Endothelial cell (in vitro differentiated cells): Measurements from ENCODE around the gene SH3BGRL3. TPM values are rescaled to one million over a fixed set of nuclear protein-coding genes. Genes with fewer than 3 reads are reported as not detected.

Source experiments
- DNase-seq: peaks from one replicate; pipeline ENCODE4 v3.0.0; 2021; ENCODE audit warnings: low spot score
- H3K27ac Mint-ChIP-seq: one replicate; pipeline ENCODE4 v1.8.0; 2021; ENCODE audit warnings: mixed read lengths, inconsistent platforms; ENCODE audit not compliant: unreplicated experiment
- H3K27me3 Mint-ChIP-seq: one replicate; pipeline ENCODE4 v1.8.0; 2021; ENCODE audit warnings: mild to moderate bottlenecking, moderate library complexity, mixed read lengths, inconsistent platforms; ENCODE audit not compliant: unreplicated experiment
- H3K36me3 Mint-ChIP-seq: one replicate; pipeline ENCODE4 v1.8.0; 2021; ENCODE audit warnings: mild to moderate bottlenecking, low read depth, mixed read lengths, inconsistent platforms; ENCODE audit not compliant: unreplicated experiment
- H3K4me1 Mint-ChIP-seq: one replicate; pipeline ENCODE4 v1.8.0; 2021; ENCODE audit warnings: mild to moderate bottlenecking, mixed read lengths, inconsistent platforms; ENCODE audit not compliant: unreplicated experiment
- H3K4me3 Mint-ChIP-seq: one replicate; pipeline ENCODE4 v1.8.0; 2021; ENCODE audit warnings: mild to moderate bottlenecking, mixed read lengths, inconsistent platforms; ENCODE audit not compliant: unreplicated experiment
- H3K9me3 Mint-ChIP-seq: one replicate; pipeline ENCODE4 v1.8.0; 2021; ENCODE audit warnings: mixed read lengths, inconsistent platforms; ENCODE audit not compliant: unreplicated experiment
- CTCF ChIP-seq: fragments of 200-600 bp; sonication (generic); IDR thresholded peaks from one replicate; pipeline ENCODE4 v1.5.0; 2021; ENCODE audit warnings: antibody characterized with exemption; ENCODE audit not compliant: unreplicated experiment
- total RNA-seq: library from RNA; stranded (reverse); fragmentation: NEBNext Ultra II Directional; extraction: Animal tissue kit (Norgen Biotek cat#: 25700); gene quantifications from one replicate; pipeline ENCODE4 v1.2.1, GENCODE V29; 2021; ENCODE audit not compliant: unreplicated experiment

The SH3BGRL3 gene
- total RNA-seq, 1 donor from 2014 or later: 226 TPM

- DNase-seq: no peak
- no peaks in the 10 kb centered on the region for H3K9me3 Mint-ChIP-seq
- H3K4me1 Mint-ChIP-seq: peaks cover 23% of the 10 kb centered on the region
- H3K27ac Mint-ChIP-seq: no peak overlapping the region
- H3K27me3 Mint-ChIP-seq: peaks cover 2% of the 10 kb centered on the region
- no peak overlapping the region for H3K4me3 Mint-ChIP-seq
- H3K36me3 Mint-ChIP-seq: peaks cover 7% of the 10 kb centered on the region
- TF ChIP-seq CTCF: no peak
These were observed 17.9 kb downstream of the SH3BGRL3 start for GRCh38 chr1:26297791-26298124.

GRCh38 chr1:26300578-26301275 is 20.8 kb downstream of the SH3BGRL3 start:
- Mint-ChIP-seq H3K9me3 (no peaks in the 10 kb centered on the region), H3K36me3 (no peaks in the 10 kb centered on the region), H3K4me1 (peaks cover 17% of the 10 kb centered on the region), H3K27ac (no peak overlapping the region), H3K4me3 (no peak overlapping the region), H3K27me3 (peaks cover 2% of the 10 kb centered on the region)
- no peak for DNase-seq
- no peak for TF ChIP-seq CTCF

- H3K4me1 Mint-ChIP-seq: peaks cover 24% of the 10 kb centered on the region
- peak overlapping the region; percentile 72 for H3K27ac Mint-ChIP-seq
- TF ChIP-seq CTCF: no peak
- no peaks in the 10 kb centered on the region for H3K36me3 Mint-ChIP-seq
- H3K9me3 Mint-ChIP-seq: no peaks in the 10 kb centered on the region
- peaks cover 4% of the 10 kb centered on the region for H3K27me3 Mint-ChIP-seq
- H3K4me3 Mint-ChIP-seq: no peak overlapping the region
- DNase-seq: peak; percentile 44
These were observed 23.0 kb downstream of the SH3BGRL3 start for GRCh38 chr1:26302733-26303405.

GRCh38 chr1:26305667-26306289 is 25.9 kb downstream of the SH3BGRL3 start:
- no peak for DNase-seq
- Mint-ChIP-seq H3K27ac (peak overlapping the region; percentile 95), H3K4me1 (peaks cover 29% of the 10 kb centered on the region), H3K36me3 (no peaks in the 10 kb centered on the region), H3K4me3 (peak overlapping the region; percentile 99), H3K27me3 (peaks cover 2% of the 10 kb centered on the region), H3K9me3 (no peaks in the 10 kb centered on the region)
- TF ChIP-seq CTCF: no peak
